HEK293 (cell line): ENCODE measurements around the gene FAM83C.

ENCODE experiments used
- KLF1 ChIP-seq: fragments of 450-650 bp; formaldehyde crosslinking; IDR thresholded peaks from 2 replicates; pipeline ENCODE4 v1.5.1; 2016; ENCODE audit warnings: missing biosample characterization, missing genetic modification characterization
- PRDM1 ChIP-seq: fragments of 450-650 bp; formaldehyde crosslinking; IDR thresholded peaks from 2 replicates; pipeline ENCODE4; 2016; ENCODE audit warnings: missing biosample characterization, missing genetic modification characterization
- WT1 ChIP-seq: fragments of 450-650 bp; formaldehyde crosslinking; IDR thresholded peaks from 2 replicates; pipeline ENCODE4 v1.5.1; 2016; ENCODE audit warnings: missing biosample characterization, missing genetic modification characterization
- ZBTB17 ChIP-seq: fragments of 450-650 bp; formaldehyde crosslinking; IDR thresholded peaks from 2 replicates; pipeline ENCODE4 v1.5.1; 2016; ENCODE audit warnings: missing biosample characterization, missing genetic modification characterization
- ZBTB21 ChIP-seq: fragments of 450-650 bp; formaldehyde crosslinking; IDR thresholded peaks from 2 replicates; pipeline ENCODE4 v1.5.1; 2017; ENCODE audit warnings: missing biosample characterization, missing genetic modification characterization
- ZNF211 ChIP-seq: fragments of 450-650 bp; formaldehyde crosslinking; IDR thresholded peaks from 2 replicates; pipeline ENCODE4 v1.5.1; 2016; ENCODE audit warnings: low read depth, missing biosample characterization, missing genetic modification characterization
- ZNF221 ChIP-seq: fragments of 450-650 bp; formaldehyde crosslinking; IDR thresholded peaks from 2 replicates; pipeline ENCODE4 v1.5.1; 2017; ENCODE audit warnings: missing biosample characterization, missing genetic modification characterization, borderline replicate concordance
- ZNF302 ChIP-seq: fragments of 450-650 bp; formaldehyde crosslinking; IDR thresholded peaks from 2 replicates; pipeline ENCODE4 v1.5.1; 2016; ENCODE audit warnings: missing biosample characterization, missing genetic modification characterization, low read depth
- ZNF391 ChIP-seq: fragments of 450-650 bp; formaldehyde crosslinking; IDR thresholded peaks from 2 replicates; pipeline ENCODE4 v1.5.1; 2016; ENCODE audit warnings: low read depth, missing biosample characterization, missing genetic modification characterization, borderline replicate concordance
- ZNF521 ChIP-seq: fragments of 450-650 bp; formaldehyde crosslinking; IDR thresholded peaks from 2 replicates; pipeline ENCODE4 v1.5.1; 2017; ENCODE audit warnings: missing biosample characterization, mild to moderate bottlenecking, missing genetic modification characterization
- ZNF549 ChIP-seq: fragments of 450-650 bp; IDR thresholded peaks from 2 replicates; pipeline ENCODE4 v1.5.1; 2018; ENCODE audit warnings: missing biosample characterization, missing genetic modification characterization, mild to moderate bottlenecking, inconsistent platforms, moderate library complexity
- ZNF629 ChIP-seq: fragments of 450-650 bp; formaldehyde crosslinking; IDR thresholded peaks from 2 replicates; pipeline ENCODE4 v1.5.1; 2017; ENCODE audit warnings: missing biosample characterization, missing genetic modification characterization
- TF ChIP-seq, protein P1 (sequence below): fragments of 450-650 bp; formaldehyde crosslinking; IDR thresholded peaks from 2 replicates; pipeline ENCODE4 v1.5.1; 2016; ENCODE audit warnings: missing biosample characterization, missing genetic modification characterization, borderline replicate concordance
- TF ChIP-seq, protein P2 (sequence below): fragments of 450-650 bp; formaldehyde crosslinking; IDR thresholded peaks from 2 replicates; pipeline ENCODE4 v1.5.1; 2016; ENCODE audit warnings: missing biosample characterization, missing genetic modification characterization
- TF ChIP-seq, protein P3 (sequence below): fragments of 450-650 bp; formaldehyde crosslinking; IDR thresholded peaks from 2 replicates; pipeline ENCODE4 v1.5.1; 2016; ENCODE audit warnings: missing biosample characterization, missing genetic modification characterization
- TF ChIP-seq, protein P4 (sequence below): fragments of 450-650 bp; formaldehyde crosslinking; IDR thresholded peaks from 2 replicates; pipeline ENCODE4 v1.5.1; 2016; ENCODE audit warnings: missing biosample characterization, missing genetic modification characterization, low read depth
- TF ChIP-seq, protein P5 (sequence below): fragments of 450-650 bp; formaldehyde crosslinking; conservative IDR thresholded peaks from 2 replicates; pipeline ENCODE4 v1.5.1; 2016; ENCODE audit warnings: low read depth, missing biosample characterization, missing genetic modification characterization
- TF ChIP-seq, protein P6 (sequence below): IDR thresholded peaks from 2 replicates; pipeline ENCODE4 v1.6.1; 2011; ENCODE audit warnings: mild to moderate bottlenecking, low read depth, low read length, borderline replicate concordance
- TF ChIP-seq, protein P7 (sequence below): fragments of 450-650 bp; formaldehyde crosslinking; conservative IDR thresholded peaks from 2 replicates; pipeline ENCODE4 v1.5.1; 2016; ENCODE audit warnings: low read depth, missing biosample characterization, missing genetic modification characterization

The FAM83C gene

DNA sequence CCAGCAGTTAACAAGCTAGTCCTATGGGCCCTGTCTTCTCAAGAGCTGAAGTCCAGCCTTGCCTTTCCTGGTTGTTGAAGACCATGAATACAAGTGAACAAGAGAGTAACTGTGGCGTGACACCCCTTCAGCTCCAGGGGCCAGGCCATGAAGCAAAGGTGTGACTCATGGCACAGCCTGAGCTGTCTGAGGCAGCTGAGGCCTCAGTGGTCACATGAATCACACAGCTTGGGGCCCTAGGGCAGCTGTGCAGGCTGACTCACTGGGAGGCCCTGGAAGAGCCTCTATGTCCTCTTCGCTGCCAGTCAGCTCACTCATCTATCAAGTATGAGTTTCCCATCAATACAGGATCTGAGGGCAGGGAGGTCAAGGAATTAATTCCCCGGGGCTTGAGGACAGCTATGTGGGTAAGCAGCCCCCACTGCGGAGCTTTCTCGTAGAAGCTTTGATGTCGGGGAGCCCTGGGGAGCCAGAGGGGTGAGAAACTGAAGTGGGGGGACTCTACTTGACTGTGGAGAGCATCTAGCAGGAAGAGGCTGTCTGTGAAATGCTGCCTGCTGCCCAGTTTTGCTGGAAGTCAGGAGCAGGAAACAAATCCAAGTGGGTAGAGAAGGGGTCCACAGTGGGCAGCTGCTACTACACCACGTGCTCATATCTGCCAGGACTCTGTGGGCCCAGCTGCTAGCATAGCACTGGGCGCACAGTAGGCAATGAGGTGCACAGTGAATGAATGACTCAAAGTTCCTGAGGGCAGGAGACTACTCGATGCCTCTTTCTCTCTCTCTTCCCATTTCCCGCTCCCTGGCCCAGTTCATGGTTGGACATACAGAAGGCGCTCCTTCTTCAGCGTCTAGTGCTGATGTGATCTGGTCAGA is 13.7 kb upstream of the FAM83C start (continued):
- TF ChIP-seq ZNF302 (tag by site-specific recombination) (no peak), ZNF221 (tag by site-specific recombination) (no peak), PRDM1 (no peak), WT1 (no peak), ZNF521 (no peak), KLF1 (tag by site-specific recombination) (no peak), ZNF211 (tag by site-specific recombination) (no peak), ZNF629 (peak; percentile 89), ZBTB17 (0 out of 2 replicates have a peak, but pooled peaks have one; percentile 4), ZNF549 (tag by site-specific recombination) (no peak), ZBTB21 (tag by site-specific recombination) (peak; percentile 61; the same call in 1 of the 2 replicates), ZNF391 (tag by site-specific recombination) (no peak)
- TF ChIP-seq, protein P1, sequence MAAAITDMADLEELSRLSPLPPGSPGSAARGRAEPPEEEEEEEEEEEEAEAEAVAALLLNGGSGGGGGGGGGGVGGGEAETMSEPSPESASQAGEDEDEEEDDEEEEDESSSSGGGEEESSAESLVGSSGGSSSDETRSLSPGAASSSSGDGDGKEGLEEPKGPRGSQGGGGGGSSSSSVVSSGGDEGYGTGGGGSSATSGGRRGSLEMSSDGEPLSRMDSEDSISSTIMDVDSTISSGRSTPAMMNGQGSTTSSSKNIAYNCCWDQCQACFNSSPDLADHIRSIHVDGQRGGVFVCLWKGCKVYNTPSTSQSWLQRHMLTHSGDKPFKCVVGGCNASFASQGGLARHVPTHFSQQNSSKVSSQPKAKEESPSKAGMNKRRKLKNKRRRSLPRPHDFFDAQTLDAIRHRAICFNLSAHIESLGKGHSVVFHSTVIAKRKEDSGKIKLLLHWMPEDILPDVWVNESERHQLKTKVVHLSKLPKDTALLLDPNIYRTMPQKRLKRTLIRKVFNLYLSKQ (tag by site-specific recombination) = no peak
- TF ChIP-seq, protein P2, sequence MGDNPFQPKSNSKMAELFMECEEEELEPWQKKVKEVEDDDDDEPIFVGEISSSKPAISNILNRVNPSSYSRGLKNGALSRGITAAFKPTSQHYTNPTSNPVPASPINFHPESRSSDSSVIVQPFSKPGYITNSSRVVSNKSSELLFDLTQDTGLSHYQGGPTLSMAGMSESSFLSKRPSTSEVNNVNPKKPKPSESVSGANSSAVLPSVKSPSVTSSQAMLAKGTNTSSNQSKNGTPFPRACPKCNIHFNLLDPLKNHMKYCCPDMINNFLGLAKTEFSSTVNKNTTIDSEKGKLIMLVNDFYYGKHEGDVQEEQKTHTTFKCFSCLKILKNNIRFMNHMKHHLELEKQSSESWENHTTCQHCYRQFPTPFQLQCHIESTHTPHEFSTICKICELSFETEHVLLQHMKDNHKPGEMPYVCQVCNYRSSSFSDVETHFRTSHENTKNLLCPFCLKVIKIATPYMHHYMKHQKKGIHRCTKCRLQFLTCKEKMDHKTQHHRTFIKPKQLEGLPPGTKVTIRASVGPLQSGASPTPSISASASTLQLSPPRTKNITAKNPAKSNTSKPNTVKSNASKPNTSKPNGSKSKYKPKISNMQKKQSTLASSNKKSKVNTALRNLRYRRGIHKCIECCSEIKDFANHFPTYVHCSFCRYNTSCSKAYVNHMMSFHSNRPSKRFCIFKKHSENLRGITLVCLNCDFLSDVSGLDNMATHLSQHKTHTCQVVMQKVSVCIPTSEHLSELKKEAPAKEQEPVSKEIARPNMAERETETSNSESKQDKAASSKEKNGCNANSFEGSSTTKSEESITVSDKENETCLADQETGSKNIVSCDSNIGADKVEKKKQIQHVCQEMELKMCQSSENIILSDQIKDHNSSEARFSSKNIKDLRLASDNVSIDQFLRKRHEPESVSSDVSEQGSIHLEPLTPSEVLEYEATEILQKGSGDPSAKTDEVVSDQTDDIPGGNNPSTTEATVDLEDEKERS = no peak
- TF ChIP-seq, protein P3, sequence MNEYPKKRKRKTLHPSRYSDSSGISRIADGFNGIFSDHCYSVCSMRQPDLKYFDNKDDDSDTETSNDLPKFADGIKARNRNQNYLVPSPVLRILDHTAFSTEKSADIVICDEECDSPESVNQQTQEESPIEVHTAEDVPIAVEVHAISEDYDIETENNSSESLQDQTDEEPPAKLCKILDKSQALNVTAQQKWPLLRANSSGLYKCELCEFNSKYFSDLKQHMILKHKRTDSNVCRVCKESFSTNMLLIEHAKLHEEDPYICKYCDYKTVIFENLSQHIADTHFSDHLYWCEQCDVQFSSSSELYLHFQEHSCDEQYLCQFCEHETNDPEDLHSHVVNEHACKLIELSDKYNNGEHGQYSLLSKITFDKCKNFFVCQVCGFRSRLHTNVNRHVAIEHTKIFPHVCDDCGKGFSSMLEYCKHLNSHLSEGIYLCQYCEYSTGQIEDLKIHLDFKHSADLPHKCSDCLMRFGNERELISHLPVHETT (tag by site-specific recombination) = peak; percentile 87; the same call in 1 of the 2 replicates
- TF ChIP-seq, protein P4, sequence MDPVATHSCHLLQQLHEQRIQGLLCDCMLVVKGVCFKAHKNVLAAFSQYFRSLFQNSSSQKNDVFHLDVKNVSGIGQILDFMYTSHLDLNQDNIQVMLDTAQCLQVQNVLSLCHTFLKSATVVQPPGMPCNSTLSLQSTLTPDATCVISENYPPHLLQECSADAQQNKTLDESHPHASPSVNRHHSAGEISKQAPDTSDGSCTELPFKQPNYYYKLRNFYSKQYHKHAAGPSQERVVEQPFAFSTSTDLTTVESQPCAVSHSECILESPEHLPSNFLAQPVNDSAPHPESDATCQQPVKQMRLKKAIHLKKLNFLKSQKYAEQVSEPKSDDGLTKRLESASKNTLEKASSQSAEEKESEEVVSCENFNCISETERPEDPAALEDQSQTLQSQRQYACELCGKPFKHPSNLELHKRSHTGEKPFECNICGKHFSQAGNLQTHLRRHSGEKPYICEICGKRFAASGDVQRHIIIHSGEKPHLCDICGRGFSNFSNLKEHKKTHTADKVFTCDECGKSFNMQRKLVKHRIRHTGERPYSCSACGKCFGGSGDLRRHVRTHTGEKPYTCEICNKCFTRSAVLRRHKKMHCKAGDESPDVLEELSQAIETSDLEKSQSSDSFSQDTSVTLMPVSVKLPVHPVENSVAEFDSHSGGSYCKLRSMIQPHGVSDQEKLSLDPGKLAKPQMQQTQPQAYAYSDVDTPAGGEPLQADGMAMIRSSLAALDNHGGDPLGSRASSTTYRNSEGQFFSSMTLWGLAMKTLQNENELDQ (tag by site-specific recombination) = no peak
- TF ChIP-seq, protein P5, sequence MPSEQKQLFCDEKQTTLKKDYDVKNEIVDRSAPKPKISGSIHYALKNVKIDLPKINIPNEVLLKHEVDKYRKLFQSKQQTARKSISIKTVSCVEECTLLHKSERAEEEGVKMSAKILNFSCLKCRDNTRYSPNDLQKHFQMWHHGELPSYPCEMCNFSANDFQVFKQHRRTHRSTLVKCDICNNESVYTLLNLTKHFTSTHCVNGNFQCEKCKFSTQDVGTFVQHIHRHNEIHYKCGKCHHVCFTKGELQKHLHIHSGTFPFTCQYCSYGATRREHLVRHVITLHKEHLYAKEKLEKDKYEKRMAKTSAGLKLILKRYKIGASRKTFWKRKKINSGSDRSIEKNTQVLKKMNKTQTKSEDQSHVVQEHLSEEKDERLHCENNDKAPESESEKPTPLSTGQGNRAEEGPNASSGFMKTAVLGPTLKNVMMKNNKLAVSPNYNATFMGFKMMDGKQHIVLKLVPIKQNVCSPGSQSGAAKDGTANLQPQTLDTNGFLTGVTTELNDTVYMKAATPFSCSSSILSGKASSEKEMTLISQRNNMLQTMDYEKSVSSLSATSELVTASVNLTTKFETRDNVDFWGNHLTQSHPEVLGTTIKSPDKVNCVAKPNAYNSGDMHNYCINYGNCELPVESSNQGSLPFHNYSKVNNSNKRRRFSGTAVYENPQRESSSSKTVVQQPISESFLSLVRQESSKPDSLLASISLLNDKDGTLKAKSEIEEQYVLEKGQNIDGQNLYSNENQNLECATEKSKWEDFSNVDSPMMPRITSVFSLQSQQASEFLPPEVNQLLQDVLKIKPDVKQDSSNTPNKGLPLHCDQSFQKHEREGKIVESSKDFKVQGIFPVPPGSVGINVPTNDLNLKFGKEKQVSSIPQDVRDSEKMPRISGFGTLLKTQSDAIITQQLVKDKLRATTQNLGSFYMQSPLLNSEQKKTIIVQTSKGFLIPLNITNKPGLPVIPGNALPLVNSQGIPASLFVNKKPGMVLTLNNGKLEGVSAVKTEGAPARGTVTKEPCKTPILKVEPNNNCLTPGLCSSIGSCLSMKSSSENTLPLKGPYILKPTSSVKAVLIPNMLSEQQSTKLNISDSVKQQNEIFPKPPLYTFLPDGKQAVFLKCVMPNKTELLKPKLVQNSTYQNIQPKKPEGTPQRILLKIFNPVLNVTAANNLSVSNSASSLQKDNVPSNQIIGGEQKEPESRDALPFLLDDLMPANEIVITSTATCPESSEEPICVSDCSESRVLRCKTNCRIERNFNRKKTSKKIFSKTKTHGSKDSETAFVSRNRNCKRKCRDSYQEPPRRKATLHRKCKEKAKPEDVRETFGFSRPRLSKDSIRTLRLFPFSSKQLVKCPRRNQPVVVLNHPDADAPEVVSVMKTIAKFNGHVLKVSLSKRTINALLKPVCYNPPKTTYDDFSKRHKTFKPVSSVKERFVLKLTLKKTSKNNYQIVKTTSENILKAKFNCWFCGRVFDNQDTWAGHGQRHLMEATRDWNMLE (tag by site-specific recombination) = no peak
- TF ChIP-seq, protein P6, sequence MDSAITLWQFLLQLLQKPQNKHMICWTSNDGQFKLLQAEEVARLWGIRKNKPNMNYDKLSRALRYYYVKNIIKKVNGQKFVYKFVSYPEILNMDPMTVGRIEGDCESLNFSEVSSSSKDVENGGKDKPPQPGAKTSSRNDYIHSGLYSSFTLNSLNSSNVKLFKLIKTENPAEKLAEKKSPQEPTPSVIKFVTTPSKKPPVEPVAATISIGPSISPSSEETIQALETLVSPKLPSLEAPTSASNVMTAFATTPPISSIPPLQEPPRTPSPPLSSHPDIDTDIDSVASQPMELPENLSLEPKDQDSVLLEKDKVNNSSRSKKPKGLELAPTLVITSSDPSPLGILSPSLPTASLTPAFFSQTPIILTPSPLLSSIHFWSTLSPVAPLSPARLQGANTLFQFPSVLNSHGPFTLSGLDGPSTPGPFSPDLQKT = no peak
- TF ChIP-seq, protein P7, sequence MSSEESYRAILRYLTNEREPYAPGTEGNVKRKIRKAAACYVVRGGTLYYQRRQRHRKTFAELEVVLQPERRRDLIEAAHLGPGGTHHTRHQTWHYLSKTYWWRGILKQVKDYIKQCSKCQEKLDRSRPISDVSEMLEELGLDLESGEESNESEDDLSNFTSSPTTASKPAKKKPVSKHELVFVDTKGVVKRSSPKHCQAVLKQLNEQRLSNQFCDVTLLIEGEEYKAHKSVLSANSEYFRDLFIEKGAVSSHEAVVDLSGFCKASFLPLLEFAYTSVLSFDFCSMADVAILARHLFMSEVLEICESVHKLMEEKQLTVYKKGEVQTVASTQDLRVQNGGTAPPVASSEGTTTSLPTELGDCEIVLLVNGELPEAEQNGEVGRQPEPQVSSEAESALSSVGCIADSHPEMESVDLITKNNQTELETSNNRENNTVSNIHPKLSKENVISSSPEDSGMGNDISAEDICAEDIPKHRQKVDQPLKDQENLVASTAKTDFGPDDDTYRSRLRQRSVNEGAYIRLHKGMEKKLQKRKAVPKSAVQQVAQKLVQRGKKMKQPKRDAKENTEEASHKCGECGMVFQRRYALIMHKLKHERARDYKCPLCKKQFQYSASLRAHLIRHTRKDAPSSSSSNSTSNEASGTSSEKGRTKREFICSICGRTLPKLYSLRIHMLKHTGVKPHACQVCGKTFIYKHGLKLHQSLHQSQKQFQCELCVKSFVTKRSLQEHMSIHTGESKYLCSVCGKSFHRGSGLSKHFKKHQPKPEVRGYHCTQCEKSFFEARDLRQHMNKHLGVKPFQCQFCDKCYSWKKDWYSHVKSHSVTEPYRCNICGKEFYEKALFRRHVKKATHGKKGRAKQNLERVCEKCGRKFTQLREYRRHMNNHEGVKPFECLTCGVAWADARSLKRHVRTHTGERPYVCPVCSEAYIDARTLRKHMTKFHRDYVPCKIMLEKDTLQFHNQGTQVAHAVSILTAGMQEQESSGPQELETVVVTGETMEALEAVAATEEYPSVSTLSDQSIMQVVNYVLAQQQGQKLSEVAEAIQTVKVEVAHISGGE = no peak
